ENCODE measurements around the gene GZMM.

The GZMM gene

GRCh38 chr19:593055-593454, 49.2 kb downstream of the GZMM start:
- TF ChIP-seq REST (IDR thresholded peaks at IDR 0.05; ENCODE audit: insufficient read depth in 1 of 2, low read depth in 2 of 2, low read length in 2 of 2) = no peak
- TF ChIP-seq SIN3A (IDR thresholded peaks at IDR 0.05; ENCODE audit: borderline replicate concordance, insufficient read depth, low read length) = no peak
- no peak for TF ChIP-seq FOXP2 (optimal IDR thresholded peaks at IDR 0.05; ENCODE audit: borderline replicate concordance, extremely low read depth, extremely low read length, insufficient read depth)
- no peak for TF ChIP-seq TAF1 (IDR thresholded peaks at IDR 0.05; ENCODE audit: borderline replicate concordance, insufficient read depth, low read length)
- TF ChIP-seq POLR2AphosphoS5 (IDR thresholded peaks at IDR 0.05; ENCODE audit: low read depth, low read length) = no peak

- no peak for TF ChIP-seq REST (IDR thresholded peaks at IDR 0.05; ENCODE audit: insufficient read depth in 1 of 2, low read depth in 2 of 2, low read length in 2 of 2)
- no peak for TF ChIP-seq POLR2AphosphoS5 (IDR thresholded peaks at IDR 0.05; ENCODE audit: low read depth, low read length)
- TF ChIP-seq TAF1 (IDR thresholded peaks at IDR 0.05; ENCODE audit: borderline replicate concordance, insufficient read depth, low read length) = no peak
- no peak for TF ChIP-seq SIN3A (IDR thresholded peaks at IDR 0.05; ENCODE audit: borderline replicate concordance, insufficient read depth, low read length)
- no peak for TF ChIP-seq FOXP2 (optimal IDR thresholded peaks at IDR 0.05; ENCODE audit: borderline replicate concordance, extremely low read depth, extremely low read length, insufficient read depth)
Observed at GRCh38 chr19:593505-593904, 49.7 kb downstream of the GZMM start.

- TF ChIP-seq REST (IDR thresholded peaks at IDR 0.05; ENCODE audit: insufficient read depth in 1 of 2, low read depth in 2 of 2, low read length in 2 of 2) (no peak), TAF1 (IDR thresholded peaks at IDR 0.05; ENCODE audit: borderline replicate concordance, insufficient read depth, low read length) (no peak), FOXP2 (optimal IDR thresholded peaks at IDR 0.05; ENCODE audit: borderline replicate concordance, extremely low read depth, extremely low read length, insufficient read depth) (no peak), SIN3A (IDR thresholded peaks at IDR 0.05; ENCODE audit: borderline replicate concordance, insufficient read depth, low read length) (no peak), POLR2AphosphoS5 (IDR thresholded peaks at IDR 0.05; ENCODE audit: low read depth, low read length) (no peak)
Observed at GRCh38 chr19:594265-594870, 50.5 kb downstream of the GZMM start.

- TF ChIP-seq TAF1 (IDR thresholded peaks at IDR 0.05; ENCODE audit: borderline replicate concordance, insufficient read depth, low read length) (no peak), SIN3A (IDR thresholded peaks at IDR 0.05; ENCODE audit: borderline replicate concordance, insufficient read depth, low read length) (no peak), FOXP2 (optimal IDR thresholded peaks at IDR 0.05; ENCODE audit: borderline replicate concordance, extremely low read depth, extremely low read length, insufficient read depth) (no peak), POLR2AphosphoS5 (IDR thresholded peaks at IDR 0.05; ENCODE audit: low read depth, low read length) (no peak), REST (IDR thresholded peaks at IDR 0.05; ENCODE audit: insufficient read depth in 1 of 2, low read depth in 2 of 2, low read length in 2 of 2) (no peak)
Observed at GRCh38 chr19:595326-596262, 51.7 kb downstream of the GZMM start.

Measured in PFSK-1 (cell line).